Duodenal mucosa (tissue), 2 donors: Measurements from ENCODE around the gene PRICKLE4.

ENCODE experiments used
- H3K27ac ChIP-seq: one replicate; pipeline ENCODE4 v1.7.0; 2013; ENCODE audit warnings: low read depth, low read length
- H3K27me3 ChIP-seq, 2 donors: one replicate each; pipeline ENCODE4 v1.7.0; 2013; ENCODE audit warnings: low read length in 2 of 2, control low read depth in 1 of 2; ENCODE audit not compliant: insufficient read depth in 2 of 2, control insufficient read depth in 1 of 2
- H3K36me3 ChIP-seq, 2 donors: one replicate each; pipeline ENCODE4 v1.7.0; 2013; ENCODE audit warnings: low read length in 2 of 2, control low read depth in 1 of 2; ENCODE audit not compliant: insufficient read depth in 2 of 2, control insufficient read depth in 1 of 2
- H3K4me1 ChIP-seq, 2 donors: one replicate each; pipeline ENCODE4 v1.7.0; 2013; ENCODE audit warnings: low read length in 2 of 2, control low read depth in 1 of 2; ENCODE audit not compliant: insufficient read depth in 2 of 2, control insufficient read depth in 1 of 2
- H3K4me3 ChIP-seq, 2 donors: one replicate each; pipeline ENCODE4 v1.7.0; 2013; ENCODE audit warnings: low read length in 2 of 2, low read depth in 1 of 2
- H3K9ac ChIP-seq, 2 donors: one replicate each; pipeline ENCODE4 v1.7.0; 2013; ENCODE audit warnings: low read length in 2 of 2, low read depth in 1 of 2
- H3K9me3 ChIP-seq, 2 donors: one replicate each; pipeline ENCODE4 v1.7.0; 2013; ENCODE audit warnings: low read length in 2 of 2, control low read depth in 1 of 2; ENCODE audit not compliant: control insufficient read depth in 1 of 2

Gene PRICKLE4

GRCh38 chr6:41780551-41781365, at the start of gene PRICKLE4:
Gene PRICKLE4 (plus strand): TSS chr6:41780782. CDS start chr6:41783474, 2,692 bp downstream.
- Histone ChIP-seq H3K27ac (peak within 1 kb of the TSS; percentile 52), H3K9me3 (no peaks in the 10 kb centered on the region), H3K9ac (peak within 1 kb of the TSS; percentile 65 to 76), H3K4me1 (peaks cover 39 to 45% of the 10 kb centered on the region in 2 donors), H3K27me3 (no peaks in the 10 kb centered on the region), H3K4me3 (peak within 1 kb of the TSS; percentile 81 to 92), H3K36me3 (peaks cover 0 to 6% of the 10 kb centered on the region in 2 donors)

DNA sequence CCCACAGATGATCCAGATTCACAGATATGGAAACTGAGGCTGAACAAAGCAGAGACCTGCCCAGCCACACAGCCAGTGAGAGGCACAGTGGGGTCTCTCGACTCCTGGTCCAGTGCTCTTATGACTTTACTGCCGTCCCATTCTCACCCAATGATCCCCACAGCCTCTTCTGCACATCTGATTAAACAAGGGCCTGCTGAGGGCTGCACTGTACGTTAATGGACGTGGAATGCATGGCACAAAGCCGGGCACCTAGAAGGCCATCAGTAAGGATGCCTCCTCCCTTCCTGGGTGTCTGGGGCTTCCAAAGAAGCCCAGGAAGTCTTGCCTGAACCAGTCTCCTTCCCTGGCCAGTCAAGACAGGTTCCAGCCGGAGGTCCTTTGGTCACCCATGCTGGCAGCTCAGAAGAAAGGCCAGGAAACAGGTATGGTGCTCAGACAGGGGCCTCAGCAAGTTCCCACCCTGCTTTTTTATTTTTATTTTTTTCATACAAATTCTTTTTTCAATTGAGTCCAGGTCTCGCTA, 49.0 kb upstream of the PRICKLE4 start:
- H3K27ac ChIP-seq, result no peak overlapping the region
- H3K27me3 ChIP-seq, result no peaks in the 10 kb centered on the region
- no peaks in the 10 kb centered on the region for H3K9me3 ChIP-seq
- H3K9ac ChIP-seq, result no peak overlapping the region
- H3K4me1 ChIP-seq, result peaks cover 54 to 58% of the 10 kb centered on the region in 2 donors
- H3K4me3 ChIP-seq, result no peak overlapping the region
- no peaks in the 10 kb centered on the region for H3K36me3 ChIP-seq

DNA sequence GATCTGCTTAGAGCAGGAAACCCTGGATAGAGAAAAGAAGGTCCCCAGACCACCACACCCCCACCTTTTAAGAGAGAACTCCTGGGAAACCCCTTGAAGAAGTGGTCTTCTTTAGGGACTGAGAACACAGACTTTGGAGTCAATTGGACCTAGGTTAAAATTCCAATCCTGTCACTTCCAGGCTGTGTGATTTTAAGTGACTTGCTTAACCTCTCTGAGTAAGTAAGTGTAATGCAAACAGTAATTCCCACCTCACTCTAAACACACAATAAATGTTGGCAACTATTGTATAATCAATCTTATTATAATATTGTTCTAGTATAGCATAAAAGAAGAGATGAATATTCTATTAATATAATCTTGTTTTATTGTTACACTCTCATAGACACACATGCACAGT, 48.4 kb upstream of the PRICKLE4 start:
- Histone ChIP-seq H3K9ac (no peak overlapping the region), H3K4me1 (peaks cover 54 to 58% of the 10 kb centered on the region in 2 donors), H3K27ac (no peak overlapping the region), H3K4me3 (peak overlapping the region in 1 of 2 donors; percentile 18), H3K36me3 (no peaks in the 10 kb centered on the region), H3K9me3 (no peaks in the 10 kb centered on the region), H3K27me3 (no peaks in the 10 kb centered on the region)

DNA sequence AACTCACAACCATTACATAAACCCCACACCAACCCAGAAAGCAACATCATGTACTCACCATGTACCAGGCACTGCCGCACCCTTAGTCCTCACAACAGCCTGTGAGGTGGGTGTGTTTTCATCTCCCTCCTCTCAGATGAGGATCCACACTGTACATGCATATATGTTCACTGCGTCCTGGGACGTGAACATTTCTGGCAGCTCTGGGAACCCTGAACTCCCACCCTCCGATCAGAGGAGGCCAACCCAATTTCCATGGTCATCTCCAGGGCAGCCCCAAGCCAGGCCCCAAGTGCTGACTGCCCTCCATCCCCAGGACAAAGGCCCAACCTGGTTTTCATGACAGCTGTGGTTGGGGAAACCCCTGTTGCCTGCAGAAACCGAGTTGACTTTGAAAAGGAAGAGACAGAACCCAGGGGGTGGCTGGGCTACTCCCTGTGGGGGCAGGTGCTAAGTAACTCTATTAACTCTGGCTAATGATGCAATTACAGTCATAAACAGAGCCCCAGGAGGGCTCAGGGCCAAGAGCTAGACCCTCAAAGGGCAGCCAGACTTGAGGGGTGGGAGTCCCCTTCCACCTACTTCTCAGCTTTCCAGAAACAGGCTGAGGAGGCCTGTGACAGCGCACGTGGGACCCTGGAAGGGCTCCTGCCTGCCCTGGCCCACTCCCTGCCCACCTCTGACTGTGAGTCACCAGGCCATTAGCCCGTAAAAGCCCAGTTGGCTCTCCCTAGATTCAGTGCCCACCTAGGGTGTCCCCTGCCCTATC, 47.8 kb upstream of the PRICKLE4 start:
- no peaks in the 10 kb centered on the region for H3K36me3 ChIP-seq
- H3K9me3 ChIP-seq, result no peaks in the 10 kb centered on the region
- peak overlapping the region; percentile 74 to 79 for H3K4me3 ChIP-seq
- H3K27ac ChIP-seq, result peak overlapping the region; percentile 90
- H3K4me1 ChIP-seq, result peaks cover 54 to 56% of the 10 kb centered on the region in 2 donors
- H3K27me3 ChIP-seq, result no peaks in the 10 kb centered on the region
- peak overlapping the region; percentile 44 to 55 for H3K9ac ChIP-seq

DNA sequence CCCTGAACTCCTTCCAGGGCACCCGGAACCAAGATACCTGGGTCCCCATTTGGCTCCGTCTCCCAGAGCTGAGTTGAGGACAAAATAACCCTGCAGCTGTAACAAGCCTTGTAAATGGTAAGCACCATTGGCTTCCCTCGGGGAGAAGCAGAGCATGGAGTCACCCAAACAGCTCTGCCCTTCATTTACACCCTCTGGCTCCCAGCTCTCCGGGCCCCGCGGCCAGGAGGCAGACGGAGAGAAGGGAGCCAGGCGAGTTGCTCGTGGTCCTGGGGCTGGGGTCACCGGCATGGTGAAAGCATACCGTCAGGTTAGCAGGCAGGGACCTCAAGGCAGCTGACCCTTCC, 47.2 kb upstream of the PRICKLE4 start:
- Histone ChIP-seq H3K9me3 (no peaks in the 10 kb centered on the region), H3K27me3 (no peaks in the 10 kb centered on the region), H3K9ac (peak overlapping the region; percentile 44 to 55), H3K27ac (peak overlapping the region; percentile 90), H3K36me3 (no peaks in the 10 kb centered on the region), H3K4me1 (peaks cover 48 to 50% of the 10 kb centered on the region in 2 donors), H3K4me3 (peak overlapping the region; percentile 74 to 79)

DNA sequence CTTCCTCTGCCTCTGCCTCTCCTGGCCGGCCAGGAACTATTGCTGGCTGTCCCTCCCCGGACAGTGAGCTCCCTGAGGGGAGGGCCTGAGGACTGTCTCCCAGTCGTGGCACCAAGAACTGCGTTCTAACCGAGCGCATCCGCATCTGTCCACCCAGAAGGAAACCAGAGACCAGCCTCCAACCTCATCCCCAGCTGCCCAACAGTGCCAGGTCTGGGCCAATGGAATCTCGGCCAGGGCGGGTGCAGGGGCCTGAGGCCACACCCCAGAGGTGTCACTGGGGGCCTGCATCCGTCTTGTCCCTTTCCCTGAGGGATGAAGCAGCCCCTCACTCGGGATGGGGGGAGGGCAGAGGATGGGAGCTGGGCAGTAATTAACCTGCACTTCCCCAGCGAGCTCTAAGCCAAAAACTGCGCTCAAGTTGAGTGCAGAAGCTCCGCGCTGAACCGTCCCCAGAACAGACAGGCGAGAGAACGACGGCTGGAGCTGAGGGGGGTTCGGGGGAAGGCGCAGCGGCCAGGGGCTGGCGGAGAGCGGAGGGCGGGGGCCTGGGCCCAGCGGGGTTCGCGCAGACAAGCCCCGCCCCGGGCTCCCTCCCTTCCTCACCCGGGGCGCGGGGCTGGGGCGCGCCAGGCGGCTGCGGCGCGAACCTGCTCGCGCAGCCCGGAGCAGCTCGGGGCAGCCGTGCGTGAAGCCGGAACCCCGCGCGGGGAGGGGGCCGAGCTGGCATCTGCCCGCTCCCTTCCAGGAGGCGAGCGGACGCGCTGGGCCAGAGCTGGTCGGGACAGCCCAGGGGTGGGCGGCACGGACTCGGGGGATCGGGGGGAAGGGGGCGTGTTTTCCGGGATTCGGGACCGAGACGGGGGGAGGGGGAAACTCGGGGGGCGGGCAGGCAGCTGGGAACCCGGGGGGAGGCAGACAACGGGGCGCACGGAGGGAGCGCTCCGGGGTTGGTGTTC, 46.6 kb upstream of the PRICKLE4 start:
- Histone ChIP-seq H3K9me3 (no peaks in the 10 kb centered on the region), H3K4me1 (peaks cover 43 to 45% of the 10 kb centered on the region in 2 donors), H3K27ac (peak overlapping the region; percentile 90), H3K9ac (peak overlapping the region; percentile 55 to 63), H3K4me3 (peak overlapping the region; percentile 74 to 79), H3K36me3 (no peaks in the 10 kb centered on the region), H3K27me3 (no peaks in the 10 kb centered on the region)

- Histone ChIP-seq H3K27ac (peak overlapping the region; percentile 90), H3K36me3 (no peaks in the 10 kb centered on the region), H3K9ac (peak overlapping the region; percentile 33 to 63), H3K27me3 (no peaks in the 10 kb centered on the region), H3K4me1 (peaks cover 35 to 40% of the 10 kb centered on the region in 2 donors), H3K4me3 (peak overlapping the region; percentile 74 to 79), H3K9me3 (no peaks in the 10 kb centered on the region)
Observed at GRCh38 chr6:41734666-41735426, 45.7 kb upstream of the PRICKLE4 start.

DNA sequence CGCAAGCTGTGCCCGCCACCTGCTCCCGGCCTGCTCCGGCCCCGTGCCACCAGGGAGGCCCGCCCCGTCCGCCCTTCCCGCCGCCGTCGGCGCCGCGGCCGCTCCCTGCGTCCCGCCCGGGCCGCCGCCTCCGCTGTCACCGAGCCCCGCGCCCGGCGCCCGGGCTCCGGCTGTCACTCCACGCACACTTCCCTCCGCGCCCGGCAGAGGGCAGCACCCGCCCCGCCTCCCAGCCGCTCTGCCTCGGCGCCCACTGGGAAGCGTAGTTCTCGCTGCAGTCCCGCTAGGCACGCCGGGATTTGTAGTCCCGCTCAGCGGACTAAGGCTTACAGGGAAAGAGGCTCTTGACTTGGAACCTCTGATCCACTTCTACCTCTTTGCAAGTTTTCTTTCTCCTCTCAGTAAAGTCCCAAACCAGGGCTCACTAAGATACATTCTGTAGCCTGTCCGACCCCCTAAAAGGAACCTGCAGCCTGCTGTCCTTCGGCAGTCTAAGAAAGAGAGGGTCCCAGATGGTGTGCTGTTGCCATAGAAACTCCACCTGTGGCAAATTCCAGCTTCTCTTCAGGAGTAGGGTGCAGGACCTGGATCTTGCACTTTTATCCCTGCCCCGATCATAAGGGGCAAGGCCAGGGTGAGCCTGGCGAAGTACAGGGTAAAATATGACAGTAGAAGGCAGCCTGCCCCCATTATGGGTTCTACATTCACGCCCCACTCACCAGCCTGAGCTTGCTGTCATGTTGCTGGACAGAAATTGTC, 45.0 kb upstream of the PRICKLE4 start, which contains the start of gene TFEB:
TSS of gene TFEB (minus strand) at position 182 of the 759 bp plus-strand sequence. CDS start 44,395 bp downstream, outside the sequence.
- Histone ChIP-seq H3K9me3 (no peaks in the 10 kb centered on the region), H3K36me3 (no peaks in the 10 kb centered on the region), H3K27me3 (no peaks in the 10 kb centered on the region), H3K4me1 (peaks cover 31 to 37% of the 10 kb centered on the region in 2 donors), H3K4me3 (peak within 1 kb of the TSS; percentile 74 to 79), H3K9ac (peak within 1 kb of the TSS; percentile 33 to 63), H3K27ac (peak within 1 kb of the TSS; percentile 90)
